Stimulated activated CD4-positive, alpha-beta T cell treated with anti-CD3 and anti-CD28 coated beads, Interleukin-4, amount 100 ng/mL, for 24 hours (primary cell): ENCODE data around the gene LGSN.
"Not testable (repeated sequence)": the region's sequence is repeated elsewhere in the genome, so short reads cannot be mapped to it uniquely, and the experiment has no call there.

Experiments used
- DNase-seq: peaks from one replicate; pipeline ENCODE4 v3.0.0-alpha.2; 2020

The LGSN gene

DNA sequence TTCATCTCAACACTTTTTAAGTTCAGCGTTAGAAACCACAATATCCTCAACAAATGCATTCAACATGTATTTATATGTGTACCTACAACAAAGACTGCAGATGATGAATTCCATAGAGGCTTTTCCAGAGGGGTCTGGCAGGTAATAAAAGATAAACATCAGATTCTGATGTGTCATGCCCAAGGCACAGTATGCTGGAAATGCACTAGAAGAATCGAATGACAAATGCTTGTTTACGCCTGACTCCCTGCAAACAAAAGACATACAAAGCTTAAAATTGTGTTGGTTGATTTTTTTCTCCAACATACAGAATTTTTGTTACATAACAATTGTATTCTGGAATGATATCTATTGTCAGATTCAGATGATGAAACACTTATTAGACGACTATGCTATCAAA, at the start of gene LGSN:
TSS of gene LGSN (minus strand) at position 45 of the 400 bp plus-strand sequence. CDS start at position 5, 40 bp downstream.
- no peak for DNase-seq

- no peak for DNase-seq
Measured at GRCh38 chr6:63368347-63368746, 48.6 kb upstream of the LGSN start.

DNA sequence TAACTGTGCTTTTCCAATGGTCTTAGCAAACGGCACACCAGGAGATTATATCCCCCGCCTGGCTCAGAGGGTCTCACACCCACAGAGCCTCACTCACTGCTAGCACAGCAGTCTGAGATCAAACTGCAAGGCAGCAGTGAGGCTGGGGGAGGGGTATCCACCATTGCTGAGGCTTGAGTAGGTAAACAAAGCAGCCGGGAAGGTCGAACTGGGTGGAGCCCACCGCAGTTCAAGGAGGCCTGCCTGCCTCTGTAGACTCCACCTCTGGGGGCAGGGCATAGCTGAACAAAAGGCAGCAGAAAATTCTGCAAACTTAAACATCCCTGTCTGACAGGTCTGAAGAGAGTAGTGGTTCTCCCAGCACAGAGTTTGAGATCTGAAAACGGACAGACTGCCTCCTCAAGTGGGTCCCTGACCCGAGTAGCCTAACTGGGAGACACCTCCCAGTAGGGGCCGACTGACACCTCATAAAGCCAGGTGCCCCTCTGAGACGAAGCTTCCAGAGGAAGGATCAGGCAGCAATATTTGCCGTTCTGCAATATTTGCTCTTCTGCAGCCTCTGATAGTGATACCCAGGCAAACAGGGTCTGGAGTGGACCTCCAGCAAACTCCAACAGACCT, 42.8 kb upstream of the LGSN start:
- not testable (repeated sequence) for DNase-seq

DNA sequence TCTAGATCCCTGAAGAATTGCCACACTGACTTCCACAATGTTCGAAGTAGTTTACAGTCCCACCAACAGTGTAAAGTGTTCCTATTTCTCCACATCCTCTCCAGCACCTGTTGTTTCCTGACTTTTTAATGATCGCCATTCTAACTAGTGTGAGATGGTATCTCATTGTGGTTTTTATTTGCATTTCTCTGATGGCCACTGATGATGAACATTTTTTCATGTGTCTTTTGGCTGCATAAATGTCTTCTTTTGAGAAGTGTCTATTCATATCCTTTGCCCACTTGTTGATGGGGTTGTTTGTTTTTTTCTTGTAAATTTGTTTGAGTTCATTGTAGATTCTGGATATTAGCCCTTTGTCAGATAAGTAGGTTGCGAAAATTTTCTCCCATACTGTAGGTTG, 37.6 kb upstream of the LGSN start:
- DNase-seq, result not testable (repeated sequence)

GRCh38 chr6:63355632-63356031, 35.8 kb upstream of the LGSN start:
- DNase-seq, result no peak

DNA sequence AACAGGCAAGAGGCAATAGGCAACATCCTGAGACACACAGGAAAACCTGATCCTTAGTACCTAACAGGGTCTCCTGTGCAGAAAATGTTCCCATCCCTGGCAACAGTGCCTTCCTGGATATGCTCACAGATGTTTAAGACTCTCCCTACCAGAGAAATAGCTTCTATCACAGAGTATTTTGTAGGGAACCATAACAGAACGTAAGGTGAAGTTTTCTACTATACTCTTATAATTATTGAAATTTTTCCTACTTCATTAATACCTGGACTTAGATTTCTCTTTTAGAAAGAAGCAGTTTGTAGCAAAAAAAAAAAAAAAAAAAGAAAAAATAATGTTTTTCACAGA, 33.5 kb upstream of the LGSN start:
- DNase-seq, result no peak

DNA sequence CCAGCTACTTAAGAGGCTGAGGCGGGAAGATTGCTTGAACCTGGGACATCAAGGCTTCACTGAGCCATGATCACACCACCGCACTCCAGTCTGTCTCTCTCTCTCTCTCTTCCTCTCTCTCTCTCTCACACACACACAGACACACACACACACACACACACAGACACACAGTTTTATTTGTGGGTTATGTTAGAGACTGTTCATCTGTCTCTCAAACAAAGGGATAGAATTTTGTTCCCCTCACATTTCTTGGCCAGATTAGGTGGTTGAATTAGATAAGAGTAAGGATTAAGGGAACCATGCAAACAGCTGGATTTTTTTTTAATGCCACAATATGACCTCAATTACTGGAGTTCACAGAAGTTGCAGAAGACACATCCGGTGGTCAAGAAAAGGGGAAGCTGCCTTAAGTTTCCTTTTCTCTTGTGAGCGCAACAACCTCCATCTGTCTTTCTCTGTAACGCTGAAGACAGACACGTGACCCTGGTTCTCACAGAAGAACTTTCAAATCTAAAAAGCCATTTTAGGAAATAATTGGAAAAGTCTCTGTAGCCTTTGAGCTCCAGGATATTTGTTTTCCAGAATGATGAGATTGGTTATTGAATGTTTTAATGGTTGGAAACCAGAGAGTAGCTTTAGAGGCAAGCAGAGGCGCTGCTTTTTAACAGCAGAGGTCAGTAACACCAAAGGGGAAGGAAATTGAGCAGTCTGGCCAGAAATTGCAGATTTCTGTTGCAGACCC, 32.9 kb upstream of the LGSN start:
- no peak for DNase-seq

- DNase-seq, result no peak
Measured at GRCh38 chr6:63352069-63352543, 32.3 kb upstream of the LGSN start.

DNA sequence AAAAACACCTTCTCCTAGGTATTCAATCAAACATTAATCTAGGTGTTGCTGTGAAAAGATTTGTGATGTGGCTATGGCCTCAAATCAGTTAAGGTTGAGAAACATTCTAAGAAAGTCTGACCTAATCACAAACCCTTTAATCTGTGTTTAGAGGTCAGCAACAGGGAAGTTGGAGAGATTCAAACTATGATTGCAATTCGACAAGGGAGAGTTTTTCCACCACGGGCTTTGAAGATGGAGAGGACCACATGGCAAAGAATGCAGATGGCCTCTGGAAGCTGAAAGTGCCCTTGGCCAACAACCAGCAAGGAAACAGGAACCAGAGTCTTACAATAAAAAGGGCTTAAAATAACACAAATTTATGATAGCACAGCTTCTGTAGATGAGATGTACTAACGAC, 29.6 kb upstream of the LGSN start:
- DNase-seq, result no peak

DNA sequence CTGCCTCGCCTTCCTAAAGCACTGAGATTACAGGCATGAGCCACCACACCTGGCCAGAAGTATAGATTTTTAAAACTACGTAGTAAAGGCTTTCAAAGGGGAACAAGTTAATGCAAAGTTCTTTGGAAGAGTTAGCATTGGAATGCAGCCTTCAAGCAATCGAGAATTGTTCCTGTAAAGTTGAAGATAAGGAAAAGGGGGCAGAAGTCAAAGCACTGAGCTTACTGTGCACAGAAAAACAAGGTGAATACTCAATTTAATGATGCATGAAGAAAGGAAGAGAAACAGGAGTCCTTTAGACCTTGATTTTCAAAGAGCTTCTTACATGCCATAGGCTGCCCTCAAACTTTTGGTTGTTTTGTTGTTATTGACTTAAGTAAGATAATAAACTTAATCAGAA, 29.1 kb upstream of the LGSN start:
- no peak for DNase-seq

DNA sequence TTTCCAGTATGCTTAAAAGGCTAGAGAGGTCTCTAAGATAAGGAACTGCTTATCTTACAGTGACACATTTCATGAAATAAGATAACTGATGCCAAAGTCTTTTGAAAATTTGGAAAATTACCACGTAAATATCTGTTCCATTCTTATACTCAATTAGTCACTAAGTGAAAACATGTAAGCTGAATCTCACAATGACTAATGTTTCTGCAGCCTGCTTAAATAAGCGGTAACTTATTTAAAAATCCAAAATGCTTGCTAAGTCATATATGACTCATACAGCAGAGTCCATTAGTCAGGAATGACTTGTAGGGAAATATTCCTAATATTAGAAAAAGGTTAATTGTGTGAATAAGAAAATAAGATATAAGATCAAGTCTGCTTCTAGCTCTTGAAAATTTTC, 27.8 kb upstream of the LGSN start:
- DNase-seq, result no peak

DNA sequence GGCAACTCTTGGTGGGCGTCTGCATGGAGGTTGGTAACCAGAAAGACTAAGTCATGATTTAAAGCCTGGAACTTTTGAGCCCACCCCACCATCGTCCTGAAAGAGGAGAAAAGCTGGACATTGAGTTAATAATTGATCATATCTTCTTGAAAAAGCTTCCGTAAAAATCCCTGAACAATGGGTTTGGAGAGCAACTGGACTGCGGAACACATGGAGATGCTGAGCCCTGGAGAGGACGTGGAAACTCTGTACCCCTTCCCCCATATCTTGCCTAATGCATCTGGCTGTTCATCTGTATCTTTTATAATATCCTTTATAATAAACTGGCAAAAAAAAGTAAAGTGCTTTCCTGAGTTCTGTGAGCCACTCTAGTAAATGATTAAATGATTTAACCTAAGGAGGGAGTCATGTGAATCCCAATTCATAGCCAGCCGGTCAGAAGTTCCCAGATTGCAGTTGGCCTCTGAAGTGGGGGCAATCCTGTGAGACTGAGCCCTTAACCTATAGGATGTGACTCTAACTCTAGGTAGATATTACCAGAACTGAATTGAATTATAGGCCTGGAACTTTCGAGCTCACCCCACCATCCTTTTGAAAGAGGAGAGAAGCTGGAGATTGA, 26.5 kb upstream of the LGSN start:
- DNase-seq, result no peak

DNA sequence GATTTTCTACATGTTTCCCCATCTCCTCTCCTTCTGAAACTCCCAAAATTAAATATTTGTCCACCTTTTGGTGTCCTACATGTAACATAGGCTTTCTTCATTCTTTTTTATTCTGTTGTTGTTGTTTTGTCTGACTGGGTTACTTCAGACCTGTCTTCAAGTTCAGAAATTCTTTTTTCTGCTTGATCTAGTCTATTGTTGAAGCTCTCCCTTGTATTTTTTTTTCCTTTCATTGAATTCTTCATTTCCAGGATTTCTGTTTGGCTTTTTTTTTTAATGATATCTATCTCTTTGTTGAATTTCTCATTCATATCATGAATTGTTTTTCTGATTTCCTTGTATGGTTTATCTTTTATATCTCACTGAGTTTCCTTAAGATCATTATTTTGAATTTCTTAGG, 20.6 kb upstream of the LGSN start:
- DNase-seq, result no peak

DNA sequence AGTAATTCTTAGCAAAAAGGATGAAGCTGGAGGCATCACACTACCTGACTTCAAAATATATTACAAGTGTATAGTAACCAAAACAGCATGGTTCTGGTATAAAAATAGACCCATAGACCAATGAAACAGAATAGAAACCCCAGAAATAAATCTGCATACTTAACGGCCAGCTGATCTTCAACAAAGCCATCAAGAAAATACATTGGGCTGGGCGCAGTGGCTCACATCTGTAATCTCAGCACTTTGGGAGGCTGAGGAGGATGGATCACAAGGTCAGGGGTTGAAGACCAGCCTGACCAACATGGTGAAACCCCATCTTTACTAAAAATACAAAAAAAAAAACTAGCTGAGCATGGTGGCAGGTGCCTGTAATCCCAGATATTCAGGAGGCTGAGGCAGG, 14.9 kb upstream of the LGSN start:
- DNase-seq, result not testable (repeated sequence)

DNA sequence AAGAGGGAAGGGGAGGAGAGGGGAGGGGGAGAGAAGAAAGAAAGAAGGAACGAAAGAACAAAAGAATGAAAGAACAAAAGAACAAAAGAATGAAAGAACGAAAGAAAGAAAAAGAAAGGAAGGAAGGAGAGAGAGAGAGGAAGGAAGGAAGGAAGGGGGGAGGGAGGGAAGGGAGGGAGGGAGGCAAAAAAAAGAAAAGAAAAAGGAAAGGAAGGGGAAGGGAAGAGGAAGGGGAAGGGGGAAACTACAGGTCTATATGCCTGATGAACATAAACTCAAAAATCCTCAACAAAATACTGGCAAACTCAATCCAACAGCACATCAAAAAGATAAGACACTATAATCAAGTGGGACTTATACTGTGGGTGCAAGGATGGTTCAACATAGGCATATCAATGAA, 13.7 kb upstream of the LGSN start:
- no peak for DNase-seq

DNA sequence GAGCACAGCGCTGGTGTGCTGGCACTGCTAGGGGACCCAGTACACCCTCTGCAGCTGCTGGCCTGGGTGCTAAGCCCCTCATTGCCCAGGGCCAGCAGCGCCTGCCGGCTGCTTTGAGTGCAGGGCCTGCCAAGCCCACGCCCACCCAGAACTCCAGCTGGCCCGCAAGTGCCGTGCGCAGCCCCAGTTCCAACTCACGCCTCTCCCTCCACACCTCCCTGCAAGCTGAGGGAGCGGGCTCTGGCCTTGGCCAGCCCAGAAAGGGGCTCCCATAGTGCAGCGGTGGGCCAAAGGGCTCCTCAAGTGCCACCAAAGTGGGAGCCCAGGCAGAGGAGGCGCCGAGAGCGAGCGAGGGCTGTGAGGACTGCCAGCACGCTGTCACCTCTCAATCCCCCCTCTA, 6.8 kb upstream of the LGSN start:
- not testable (repeated sequence) for DNase-seq

DNA sequence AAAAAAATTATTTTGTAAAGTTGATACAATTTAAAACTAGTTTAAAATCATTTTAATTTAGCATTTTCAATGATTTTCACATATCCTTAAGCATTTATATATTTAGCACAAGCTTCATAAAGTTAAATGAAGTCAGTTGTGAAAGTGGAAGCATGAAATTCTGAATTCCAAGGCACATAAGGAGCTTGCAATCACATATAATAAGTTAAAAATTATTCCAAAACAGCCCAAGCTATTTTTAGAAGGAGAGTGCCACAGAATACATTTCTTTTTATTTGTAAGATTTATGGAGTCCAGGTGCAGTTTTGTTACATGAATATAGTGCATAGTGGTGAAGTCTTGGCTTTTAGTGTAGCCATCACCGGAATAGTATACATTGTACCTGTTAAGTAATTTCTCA, 3.2 kb upstream of the LGSN start:
- no peak for DNase-seq

GRCh38 chr6:63321821-63322220, 2.0 kb upstream of the LGSN start:
- no peak for DNase-seq

- no peak for DNase-seq
Measured at GRCh38 chr6:63317641-63318040, 2.1 kb downstream of the LGSN start.

DNA sequence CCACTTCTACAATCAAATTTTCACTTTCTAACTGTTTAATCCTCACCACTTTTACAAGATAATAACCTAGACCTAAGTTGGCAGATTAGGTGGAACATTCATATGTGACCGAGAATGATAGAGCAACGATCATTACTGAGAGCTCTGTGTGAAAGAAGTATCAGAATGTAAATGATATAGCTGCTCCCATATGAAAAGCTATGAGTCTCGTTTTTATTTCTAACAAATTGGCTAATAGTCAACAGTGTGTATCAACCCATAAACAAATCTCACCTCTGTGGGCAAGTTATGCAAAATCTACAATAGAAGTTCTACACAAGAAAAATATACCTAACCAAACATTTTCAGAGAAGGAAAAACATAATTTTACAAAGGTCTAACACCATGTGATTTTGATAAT, 3.7 kb downstream of the LGSN start:
- DNase-seq, result no peak

DNA sequence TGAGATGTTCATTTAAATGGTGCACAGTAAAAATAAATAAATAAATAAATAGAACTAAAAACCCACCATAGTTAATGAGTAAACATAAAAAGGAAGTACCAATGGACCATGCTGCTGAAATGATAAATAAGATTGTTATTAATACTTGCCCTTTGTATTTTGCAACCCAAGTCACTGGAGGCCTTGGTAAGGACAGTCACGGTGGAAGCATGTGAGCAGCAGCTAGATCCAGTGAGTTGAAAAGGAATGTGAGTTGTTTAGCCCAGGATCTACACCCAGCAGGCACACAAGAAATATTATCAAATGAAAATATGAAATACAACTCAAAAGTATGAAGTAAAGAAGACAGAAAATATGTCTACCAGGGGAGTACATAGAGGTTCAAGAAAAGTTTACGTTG, 6.7 kb downstream of the LGSN start:
- DNase-seq, result no peak

DNA sequence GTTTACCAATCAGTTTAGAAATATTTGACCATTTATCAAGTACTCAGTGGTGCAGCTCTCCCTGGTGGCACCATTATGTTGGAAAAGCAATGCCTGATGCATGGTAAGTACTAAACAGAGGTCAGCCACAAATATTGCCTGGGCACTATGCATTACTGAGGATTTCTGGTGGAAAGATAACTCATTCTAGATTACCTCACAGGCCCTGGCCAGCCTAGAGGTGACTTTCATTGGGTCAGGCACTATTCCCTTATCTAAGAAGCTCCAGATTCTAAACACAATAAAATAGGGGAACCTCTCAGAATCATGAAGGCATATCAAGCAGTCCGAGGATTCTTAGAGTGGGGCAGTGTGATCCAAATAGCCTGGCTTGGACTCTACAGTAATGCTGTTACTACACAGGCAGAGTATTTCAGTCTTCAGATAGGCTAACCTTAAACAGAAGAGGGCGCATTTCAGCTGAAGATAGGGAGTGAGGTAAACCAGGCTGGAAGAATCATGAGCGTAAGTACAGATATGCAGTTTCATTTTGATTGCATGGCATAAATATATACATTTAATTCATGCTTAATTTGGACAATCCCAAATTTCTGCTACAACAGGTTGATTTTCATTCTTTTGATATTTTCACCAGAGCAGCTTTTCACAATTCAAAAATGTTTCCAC, 12.1 kb downstream of the LGSN start:
- no peak for DNase-seq

DNA sequence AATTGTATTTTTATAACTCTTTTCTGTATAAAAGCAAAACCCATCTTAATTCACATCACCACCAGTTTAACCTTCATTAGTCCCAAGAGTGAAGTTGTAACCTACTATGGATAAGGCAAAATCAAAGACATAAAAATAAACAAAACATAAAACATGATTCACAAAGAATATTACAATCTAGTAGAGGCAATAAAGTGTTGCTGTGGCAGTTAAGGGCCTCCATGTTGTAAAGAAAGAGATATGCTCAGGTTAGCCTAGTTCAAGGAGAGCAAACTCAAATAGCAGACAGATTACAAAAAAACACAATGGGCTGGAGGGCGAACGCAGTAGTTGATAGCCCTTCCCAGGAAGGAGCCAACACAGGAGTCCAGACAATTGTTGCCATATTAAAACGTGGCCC, 13.4 kb downstream of the LGSN start:
- no peak for DNase-seq

GRCh38 chr6:63305277-63305676, 14.5 kb downstream of the LGSN start:
- DNase-seq, result no peak
